Panc1 (cell line): ENCODE measurements around the gene G6PC2. TPM values are rescaled to one million over a fixed set of nuclear protein-coding genes. Genes with fewer than 3 reads are reported as not detected.

Source experiments
- ATAC-seq: fragments of 200-7000 bp; cut with Tn5 transposase; 2 replicates; pipeline ENCODE4 v1.9.1; 2020; ENCODE audit warnings: mild to moderate bottlenecking, moderate library complexity
- BruUV-seq: library from RNA; stranded (reverse); fragments of 400-500 nt; replicated peaks from 2 replicates; lab custom pipeline; 2021; lab: Mats Ljungman, UMichigan
- CTCF ChIA-PET: fragments of 300-600 bp; sonication (Branson Sonifier 250); formaldehyde crosslinking; loops from one replicate; lab custom pipeline; 2022; ENCODE audit warnings: antibody characterized with exemption; lab: Charles Lee
- POLR2A ChIA-PET: fragments of 300-600 bp; sonication (Branson Sonifier 250); formaldehyde crosslinking; loops from one replicate; lab custom pipeline; 2022; ENCODE audit warnings: antibody characterized with exemption; lab: Charles Lee
- DNase-seq: peaks from one replicate; pipeline ENCODE4 v3.0.0-alpha.2; 2010; ENCODE audit warnings: low read depth, low spot score
- H3K27ac ChIP-seq: 2 replicates; pipeline ENCODE4 v1.5.1; 2011; ENCODE audit warnings: mild to moderate bottlenecking, low read length, inconsistent platforms
- H3K27me3 ChIP-seq: fragments of 200-500 bp; sonication (Bioruptor generic); 2 replicates; pipeline ENCODE4 v1.6.0; 2014; ENCODE audit warnings: low read length, inconsistent platforms; ENCODE audit not compliant: control insufficient read depth, insufficient read depth
- H3K36me3 ChIP-seq: fragments of 200-500 bp; sonication (Bioruptor generic); 2 replicates; pipeline ENCODE4 v1.5.1; 2014; ENCODE audit warnings: inconsistent platforms, mild to moderate bottlenecking, low read length, moderate library complexity; ENCODE audit not compliant: control insufficient read depth, insufficient read depth
- H3K4me1 ChIP-seq: 2 replicates; pipeline ENCODE4 v1.5.1; 2011; ENCODE audit warnings: inconsistent platforms, mild to moderate bottlenecking, low read length, moderate library complexity; ENCODE audit not compliant: control insufficient read depth, insufficient read depth
- H3K4me3 ChIP-seq, 2 experiments: 2 replicates each; pipeline ENCODE4 v1.5.1; 2011 to 2012; ENCODE audit warnings: low read depth in 2 of 2, low read length in 2 of 2, mild to moderate bottlenecking in 2 of 2, inconsistent platforms in 1 of 2, moderate library complexity in 1 of 2
- H3K9me3 ChIP-seq: fragments of 200-500 bp; sonication (Bioruptor generic); 2 replicates; pipeline ENCODE4 v1.5.1; 2014; ENCODE audit warnings: low read depth, mild to moderate bottlenecking, inconsistent platforms, low read length, moderate library complexity; ENCODE audit not compliant: control insufficient read depth, insufficient read depth
- CTCF ChIP-seq: fragments of 450-650 bp; IDR thresholded peaks from 2 replicates; pipeline ENCODE4 v1.5.1; 2017; ENCODE audit warnings: mild to moderate bottlenecking
- POLR2AphosphoS5 ChIP-seq: IDR thresholded peaks from 2 replicates; pipeline ENCODE4 v1.6.1; 2012; ENCODE audit warnings: mild to moderate bottlenecking, low read depth, low read length, moderate library complexity
- REST ChIP-seq, 2 experiments: IDR thresholded peaks; 2 replicates each; pipeline ENCODE4 v1.6.1; 2011 to 2012; ENCODE audit warnings: low read depth in 2 of 2, control low read depth in 1 of 2, low read length in 1 of 2, mild to moderate bottlenecking in 1 of 2, moderate library complexity in 1 of 2; ENCODE audit not compliant: insufficient read depth in 1 of 2
- SIN3A ChIP-seq: IDR thresholded peaks from 2 replicates; pipeline ENCODE4 v1.6.1; 2012; ENCODE audit warnings: low read depth, mild to moderate bottlenecking, low read length, moderate library complexity, borderline replicate concordance; ENCODE audit not compliant: insufficient read depth
- TCF7L2 ChIP-seq: IDR thresholded peaks from 2 replicates; pipeline ENCODE4 v1.6.1; 2011; ENCODE audit warnings: mild to moderate bottlenecking, low read depth, low read length, inconsistent platforms
- in situ Hi-C: cut with HindIII; loops from 2 replicates; pipeline ENCODE4 v1.10.0; 2016; ENCODE audit warnings: low sequenced_read_pairs, low pct_unique_long_range_greater_than_20kb
- intact Hi-C: fragments of 100-400 bp; cut with micrococcal nuclease; formaldehyde crosslinking; loops from one replicate; pipeline ENCODE4 v1.10.0; 2022; ENCODE audit not compliant: unreplicated experiment
- total RNA-seq: library from RNA; stranded (reverse); gene quantifications from one replicate; pipeline ENCODE4 v1.2.1, GENCODE V29; 2021; ENCODE audit not compliant: unreplicated experiment

The G6PC2 gene
- total RNA-seq, 1 experiment from 2014 or later, result not detected

GRCh38 chr2:168920504-168921157, 19.5 kb downstream of the G6PC2 start:
- H3K27ac ChIP-seq, result no peak overlapping the region
- in situ Hi-C loops, result no loop called here
- no TSS peak for BruUV-seq
- ChIA-PET CTCF (interaction anchor here (0.6 to 1.1 kb wide), 2 partner anchors 575 to 745 kb away, joined by 3 read pairs; no protein-coding TSS in a partner anchor), POLR2A (no interaction called here)
- H3K27me3 ChIP-seq, result peaks cover 8% of the 10 kb centered on the region
- ATAC-seq (peak; percentile 58; the same call in 1 of the 2 replicates), DNase-seq (no peak)
- H3K9me3 ChIP-seq, result peaks cover 3% of the 10 kb centered on the region; the same call in 1 of the 2 replicates
- TF ChIP-seq CTCF (peak; percentile 69; the same call in 1 of the 2 replicates), POLR2AphosphoS5 (no peak)
- no peak overlapping the region for H3K4me3 ChIP-seq
- intact Hi-C loops, result loop anchor here (1.0 to 2.0 kb wide), 2 partner anchors 148 to 574 kb away; no protein-coding TSS in a partner anchor
- H3K4me1 ChIP-seq, result no peaks in the 10 kb centered on the region
- no peaks in the 10 kb centered on the region for H3K36me3 ChIP-seq

GRCh38 chr2:168926621-168927386, 25.7 kb downstream of the G6PC2 start:
- no peaks in the 10 kb centered on the region for H3K36me3 ChIP-seq
- intact Hi-C loops, result no loop called here
- no peak for TF ChIP-seq CTCF
- no peak for TF ChIP-seq POLR2AphosphoS5
- no peak for TF ChIP-seq SIN3A
- TF ChIP-seq TCF7L2, result no peak
- TF ChIP-seq REST (IDR thresholded peaks at IDR 0.05; ENCODE audit: insufficient read depth in 1 of 2, low read depth in 2 of 2, low read length in 1 of 2), result no peak
- ATAC-seq (no peak), DNase-seq (no peak)
- ChIA-PET POLR2A (no interaction called here), CTCF (no interaction called here)
- H3K4me1 ChIP-seq, result no peaks in the 10 kb centered on the region
- H3K27me3 ChIP-seq, result peaks cover 20% of the 10 kb centered on the region
- H3K27ac ChIP-seq, result no peak overlapping the region
- no TSS peak for BruUV-seq
- in situ Hi-C loops, result no loop called here
- no peaks in the 10 kb centered on the region for H3K9me3 ChIP-seq
- H3K4me3 ChIP-seq, result no peak overlapping the region
